HG03460 (cell line): ENCODE measurements around the gene MCM9.
A peak's percentile ranks its signal among the peaks of the same experiment; 100 is the strongest.

Experiments used
- ATAC-seq: cut with Tn5 transposase; IDR thresholded peaks from one replicate; pipeline ENCODE4 v1.9.1; 2021; ENCODE audit not compliant: unreplicated experiment

Gene MCM9

GRCh38 chr6:118934461-118935330 lies at the start of gene MCM9:
Gene MCM9 (minus strand): TSS chr6:118935159. CDS start chr6:118931723, 3,436 bp downstream.
- peak; percentile 92 for ATAC-seq

- no peak for ATAC-seq
These were observed 49.4 kb upstream of the MCM9 start for GRCh38 chr6:118984342-118984741.

- no peak for ATAC-seq
These were observed 47.6 kb upstream of the MCM9 start for GRCh38 chr6:118982575-118982911.

- no peak for ATAC-seq
These were observed 47.1 kb upstream of the MCM9 start for GRCh38 chr6:118981884-118982574.

GRCh38 chr6:118980063-118980462 lies 45.1 kb upstream of the MCM9 start:
- ATAC-seq: no peak

GRCh38 chr6:118974790-118975189 lies 39.8 kb upstream of the MCM9 start:
- ATAC-seq: no peak

- no peak for ATAC-seq
These were observed 36.7 kb upstream of the MCM9 start for GRCh38 chr6:118971682-118972081.

- no peak for ATAC-seq
These were observed 35.9 kb upstream of the MCM9 start for GRCh38 chr6:118970866-118971265.

- no peak for ATAC-seq
These were observed 33.5 kb upstream of the MCM9 start for GRCh38 chr6:118968416-118968815.

GRCh38 chr6:118967239-118967638 lies 32.3 kb upstream of the MCM9 start:
- no peak for ATAC-seq

- ATAC-seq: no peak
These were observed 30.9 kb upstream of the MCM9 start for GRCh38 chr6:118965843-118966370.

GRCh38 chr6:118965371-118965770 lies 30.4 kb upstream of the MCM9 start:
- ATAC-seq: no peak

GRCh38 chr6:118963003-118963402 lies 28.0 kb upstream of the MCM9 start:
- ATAC-seq: no peak

GRCh38 chr6:118959903-118960302 lies 24.9 kb upstream of the MCM9 start:
- no peak for ATAC-seq

- ATAC-seq: no peak
These were observed 18.4 kb upstream of the MCM9 start for GRCh38 chr6:118953391-118953790.

- ATAC-seq: no peak
These were observed 17.7 kb upstream of the MCM9 start for GRCh38 chr6:118952683-118953082.

GRCh38 chr6:118945217-118945616 lies 10.3 kb upstream of the MCM9 start:
- ATAC-seq: no peak

GRCh38 chr6:118940770-118941169 lies 5.8 kb upstream of the MCM9 start:
- ATAC-seq: no peak

- ATAC-seq: no peak
These were observed 4.7 kb upstream of the MCM9 start for GRCh38 chr6:118939683-118940082.

- ATAC-seq: no peak
These were observed 1.2 kb upstream of the MCM9 start for GRCh38 chr6:118935978-118936703.

- ATAC-seq: peak; percentile 3
These were observed 341 bp upstream of the MCM9 start for GRCh38 chr6:118935331-118935668.
